DMS153 treated with DMSO at 0.1 percent for 48 hours (cell line): ENCODE data around the gene CCDC195.

Source experiments
- DNase-seq: peaks from one replicate; lab custom pipeline; 2025; ENCODE audit not compliant: unreplicated experiment; lab: John Stamatoyannopoulos, UW

The CCDC195 gene, protein sequence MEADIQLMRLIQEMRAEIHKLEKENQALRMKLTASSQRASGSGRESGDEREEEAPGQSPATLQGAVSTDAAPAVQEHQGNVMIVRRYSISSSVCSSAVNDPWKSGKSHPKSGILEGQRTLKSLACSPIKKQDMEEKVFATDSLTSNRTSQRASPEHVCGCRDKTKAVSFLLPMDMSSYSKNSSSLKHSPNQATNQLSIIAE

DNA sequence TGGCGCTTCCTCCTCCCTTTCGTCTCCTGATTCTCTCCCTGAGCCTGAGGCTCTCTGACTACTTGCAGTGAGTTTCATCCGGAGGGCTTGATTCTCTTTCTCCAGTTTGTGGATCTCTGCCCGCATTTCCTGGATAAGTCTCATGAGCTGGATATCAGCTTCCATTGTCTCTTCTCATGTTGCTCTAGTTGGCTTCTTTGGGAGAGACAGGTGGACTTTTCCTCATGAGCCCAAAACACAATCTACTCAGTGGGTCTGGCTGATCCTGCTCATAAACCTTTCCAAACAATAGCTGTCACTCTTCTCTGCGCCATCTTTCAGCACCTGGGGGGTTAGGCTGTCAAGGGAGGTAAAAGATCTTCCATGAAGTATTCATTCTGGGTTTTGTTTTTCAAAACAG is at the start of gene CCDC195:
Gene CCDC195, minus strand, starts transcription at position 165 of the 400 bp plus-strand sequence. Its CDS starts 0 bp downstream, at position 165.
- DNase-seq: no peak

DNA sequence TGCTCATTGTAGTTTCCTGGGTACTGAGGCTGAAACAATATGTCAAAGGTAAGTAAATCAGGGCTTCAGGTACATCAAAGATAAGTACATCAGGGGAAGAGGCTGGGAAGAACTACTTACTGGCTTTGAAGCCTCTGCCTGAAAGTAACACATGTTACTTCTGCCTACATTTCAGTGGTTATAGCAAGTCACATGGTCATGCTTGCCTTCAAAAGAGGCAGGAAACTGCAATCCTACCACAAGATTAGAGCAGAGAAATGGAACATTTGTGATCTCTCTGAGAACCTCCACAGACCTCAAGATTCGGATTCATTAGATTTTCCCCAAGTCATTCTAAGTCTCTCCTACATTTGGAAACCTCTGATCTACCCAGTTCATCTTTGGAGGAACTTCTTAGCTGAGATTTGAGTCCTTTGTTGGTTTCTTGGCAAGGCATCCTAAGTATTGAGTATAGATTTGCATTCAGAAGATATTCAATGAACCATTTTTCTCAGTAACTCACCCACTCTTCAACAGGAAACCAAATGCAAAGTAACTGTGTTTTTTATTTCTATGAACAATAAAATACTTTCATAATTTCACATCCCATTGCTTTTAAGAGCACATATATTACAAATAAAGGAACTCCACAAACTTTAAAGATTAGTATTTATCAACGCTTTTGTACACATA is 48.5 kb upstream of the CCDC195 start:
- DNase-seq: no peak

DNA sequence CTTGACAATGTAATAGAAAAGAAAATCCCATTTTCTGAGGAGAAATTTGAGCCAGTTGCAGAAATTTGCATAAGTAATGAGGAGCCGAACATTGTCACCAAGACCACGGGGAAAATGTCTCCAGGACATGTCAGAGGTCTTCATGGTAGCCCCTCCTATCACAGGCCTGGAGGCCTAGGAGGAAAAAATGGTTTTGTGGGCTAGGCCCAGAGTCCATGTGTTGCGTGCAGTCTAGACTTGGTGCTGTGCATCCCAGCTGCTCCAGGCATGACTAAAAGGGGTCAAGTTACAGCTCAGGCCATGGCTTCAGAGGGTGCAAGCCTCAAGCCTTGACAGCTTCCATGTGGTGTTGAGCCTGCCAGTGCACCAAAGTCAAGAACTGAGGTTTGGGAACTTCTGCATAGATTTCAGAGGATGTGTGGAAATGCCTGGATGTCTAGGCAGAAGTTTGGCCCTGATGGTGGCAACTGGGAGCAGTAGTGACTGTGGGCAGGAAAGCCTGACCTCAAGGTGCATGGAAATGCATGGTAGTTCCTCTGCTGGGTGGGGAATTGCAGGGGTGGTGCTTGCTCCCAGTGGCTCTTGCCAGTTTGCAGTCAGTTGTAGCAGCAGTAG is 41.9 kb upstream of the CCDC195 start:
- DNase-seq: no peak

DNA sequence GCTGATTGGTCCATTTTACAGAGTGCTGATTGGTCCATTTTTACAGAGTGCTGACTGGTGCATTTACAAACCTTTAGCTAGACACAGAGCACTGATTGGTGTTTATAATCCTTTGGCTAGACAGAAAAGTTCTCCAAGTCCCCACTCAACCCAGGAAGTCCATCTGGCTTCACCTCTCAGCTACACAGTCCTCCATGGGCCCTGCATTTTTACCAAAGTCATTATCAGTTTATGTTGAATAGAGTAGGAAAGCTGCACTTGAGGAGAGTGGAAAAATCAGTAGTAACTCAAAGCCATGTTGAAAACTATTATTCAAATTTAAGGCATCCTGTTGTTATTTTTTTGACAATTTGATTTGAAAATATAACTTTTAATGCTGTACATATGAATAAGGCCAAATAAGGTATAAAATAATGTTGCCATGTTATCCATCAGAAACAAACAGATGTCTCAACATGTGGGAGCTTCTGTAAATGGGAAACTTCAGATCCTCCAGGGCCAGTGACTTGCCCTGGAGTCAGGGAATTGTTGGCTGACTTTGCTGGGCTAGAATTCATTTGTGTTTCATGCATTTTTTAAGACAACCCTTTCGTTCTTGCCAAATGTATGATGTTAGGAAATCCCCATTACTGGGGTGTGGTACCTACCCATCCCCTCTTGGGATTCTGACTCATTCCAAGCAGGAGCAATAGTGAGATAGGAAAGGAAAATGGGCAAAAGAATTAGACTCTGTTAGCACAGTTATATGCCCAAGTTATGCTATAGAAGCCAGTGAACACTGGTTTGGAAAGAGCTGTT is 37.8 kb upstream of the CCDC195 start:
- no peak for DNase-seq

DNA sequence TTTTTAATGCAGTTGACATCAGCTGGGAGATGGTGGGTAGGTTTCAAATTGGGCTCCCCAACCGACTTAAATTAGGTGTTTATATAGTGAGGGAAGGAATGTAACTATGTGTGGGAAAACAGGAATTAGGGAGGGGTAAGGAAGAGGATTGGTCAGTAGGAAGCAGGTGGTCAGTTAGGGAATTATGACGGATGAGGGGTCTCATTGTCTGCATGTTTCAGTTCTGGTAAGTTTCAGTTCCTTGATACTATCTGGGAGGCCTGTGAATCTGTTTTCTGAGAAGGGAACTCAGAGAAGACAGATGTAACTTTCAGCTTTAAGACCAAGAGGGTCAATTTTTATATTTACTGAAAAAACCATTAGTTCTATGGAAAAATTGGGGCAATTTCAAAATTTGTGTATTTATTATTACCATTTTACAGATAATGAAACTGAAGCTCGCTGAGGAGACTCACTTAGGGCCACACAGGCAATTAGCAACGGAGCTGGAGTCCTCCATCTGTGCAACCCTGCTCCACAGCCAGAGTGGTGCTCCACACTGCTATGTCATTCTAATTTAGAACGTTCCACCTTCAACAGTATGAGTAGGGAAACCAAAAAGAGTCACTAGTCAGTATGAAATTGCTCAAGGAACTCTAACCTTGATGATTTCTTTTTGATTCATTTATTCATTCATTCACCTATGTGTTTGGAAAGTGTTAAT is 36.0 kb upstream of the CCDC195 start:
- no peak for DNase-seq

DNA sequence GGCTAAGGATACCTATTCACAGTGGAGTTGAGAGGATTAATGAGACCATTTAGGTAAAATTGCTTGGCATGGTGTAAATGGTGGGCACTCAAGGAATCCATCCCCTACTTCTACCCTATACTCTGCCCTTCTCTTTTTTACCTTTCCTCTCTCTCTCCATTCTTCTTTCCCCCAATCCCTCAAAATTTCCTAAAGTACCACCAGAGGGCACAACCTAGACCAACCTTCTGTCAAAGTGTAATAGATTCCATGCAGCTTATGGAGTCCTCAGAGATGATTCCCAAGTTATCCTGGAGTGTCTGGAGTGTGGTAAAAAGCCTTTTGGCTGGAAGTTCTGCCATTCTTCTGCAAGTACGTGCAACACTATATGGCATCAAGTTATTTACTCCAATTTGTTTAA is 33.0 kb upstream of the CCDC195 start:
- DNase-seq: no peak

DNA sequence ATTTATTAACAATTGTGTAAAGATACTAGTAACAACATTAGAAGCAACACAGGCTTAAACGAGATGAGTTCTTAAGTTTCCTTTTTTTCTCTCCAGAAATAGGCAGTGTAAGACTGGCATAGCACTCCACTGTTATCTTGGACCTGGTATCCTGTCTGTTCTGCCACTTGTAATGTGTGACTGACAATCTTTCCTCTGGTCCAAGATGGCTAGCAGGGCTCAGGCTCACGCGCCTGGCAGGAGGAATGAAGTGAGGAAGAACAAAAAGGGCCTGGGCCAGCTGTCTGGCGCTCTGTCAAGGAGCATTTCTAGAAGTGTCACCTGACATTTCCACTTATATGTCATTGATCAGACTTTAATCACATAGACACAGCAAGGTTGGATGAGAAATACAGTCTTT is 31.6 kb upstream of the CCDC195 start:
- DNase-seq: no peak

DNA sequence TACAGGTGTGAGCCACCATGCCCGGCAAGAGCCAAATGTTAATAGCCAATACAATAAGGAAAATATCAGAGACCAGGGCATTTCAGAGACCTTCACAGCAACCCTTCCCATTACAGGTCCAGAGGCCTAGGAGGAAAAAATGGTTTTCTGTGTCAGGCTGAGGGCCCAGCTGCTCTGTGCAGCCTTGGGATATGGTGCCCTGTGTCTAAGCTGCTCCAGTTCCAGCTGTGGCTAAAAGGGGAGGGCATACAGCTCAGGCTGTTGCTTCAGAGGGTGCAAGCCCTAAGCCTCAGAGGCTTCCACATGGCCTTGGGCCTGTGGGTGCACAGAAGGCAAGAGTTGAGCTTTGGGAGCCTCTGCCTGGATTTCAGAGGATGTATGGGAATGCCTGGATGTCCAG is 20.1 kb upstream of the CCDC195 start:
- no peak for DNase-seq

DNA sequence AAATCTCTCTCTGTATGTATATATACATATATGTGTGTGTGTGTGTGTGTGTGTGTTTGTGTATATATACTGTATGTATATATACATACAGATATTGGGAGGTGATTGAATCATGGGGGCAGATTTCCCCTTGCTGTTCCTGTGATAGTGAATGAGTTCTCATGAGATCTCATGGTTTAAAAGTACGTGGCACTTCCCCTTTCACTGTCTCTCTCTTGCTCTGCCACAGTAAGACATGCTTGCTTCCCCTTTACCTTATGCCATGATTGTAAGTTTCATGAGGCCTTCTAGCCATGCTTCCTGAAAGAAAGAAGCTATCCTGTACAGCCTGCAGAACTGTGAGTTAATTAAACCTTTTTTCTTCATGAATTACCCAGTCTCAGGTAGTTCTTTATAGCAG is 18.8 kb upstream of the CCDC195 start:
- DNase-seq: no peak

DNA sequence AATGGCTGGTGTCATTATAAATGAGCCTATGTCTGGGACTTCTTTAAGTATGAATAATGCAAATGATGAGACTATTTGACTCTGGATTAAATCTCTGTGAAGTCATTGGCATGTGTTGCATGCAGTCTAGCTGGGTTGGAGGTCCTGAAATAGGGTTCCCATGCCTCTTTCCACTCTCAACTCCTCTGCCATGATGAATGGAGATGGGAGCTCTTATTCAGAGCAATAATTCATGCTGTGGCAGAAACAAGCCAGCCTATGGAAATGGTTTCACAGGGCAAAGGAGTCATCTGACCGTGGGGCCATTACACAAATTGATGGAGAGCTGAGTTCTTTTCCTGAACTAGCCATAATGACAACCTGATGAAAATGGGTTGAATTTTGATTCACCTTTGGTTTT is 15.5 kb upstream of the CCDC195 start:
- no peak for DNase-seq

DNA sequence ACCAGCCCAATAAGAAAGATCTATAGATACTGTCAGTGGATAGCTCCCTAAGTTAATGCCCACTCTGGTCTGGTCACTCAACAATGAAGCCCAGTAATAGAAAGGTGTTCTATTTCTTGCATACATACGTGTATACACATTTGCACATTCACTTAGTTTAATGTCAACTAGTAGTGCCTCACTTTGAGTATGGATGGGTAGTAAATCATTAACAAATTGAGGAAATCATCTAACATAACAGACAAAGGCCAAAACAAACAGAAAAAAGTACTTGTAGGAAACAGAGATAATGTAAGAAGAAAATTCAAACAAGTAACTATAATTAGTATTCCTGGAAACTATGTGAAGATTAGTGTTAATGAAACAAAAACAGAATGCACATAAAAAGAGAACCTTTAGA is 13.3 kb upstream of the CCDC195 start:
- no peak for DNase-seq

DNA sequence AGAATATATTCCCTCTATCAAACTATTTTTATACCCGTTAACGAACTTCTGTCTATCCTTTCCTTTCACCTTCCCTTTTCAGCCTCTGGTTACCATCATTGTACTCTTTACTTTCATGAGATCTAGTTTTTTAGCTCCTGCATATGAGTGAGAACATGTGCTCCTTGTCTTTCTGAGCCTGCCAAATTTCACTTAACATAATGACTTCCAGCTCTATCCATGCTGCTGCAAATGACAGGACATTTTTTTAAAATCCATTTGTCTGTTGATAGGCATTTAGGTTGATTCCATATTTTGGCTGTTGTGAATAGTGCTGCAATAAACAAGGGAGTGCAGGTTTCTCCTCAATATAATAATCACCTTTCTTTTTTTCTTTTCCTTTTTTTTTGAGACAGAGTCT is 8.2 kb upstream of the CCDC195 start:
- no peak for DNase-seq

DNA sequence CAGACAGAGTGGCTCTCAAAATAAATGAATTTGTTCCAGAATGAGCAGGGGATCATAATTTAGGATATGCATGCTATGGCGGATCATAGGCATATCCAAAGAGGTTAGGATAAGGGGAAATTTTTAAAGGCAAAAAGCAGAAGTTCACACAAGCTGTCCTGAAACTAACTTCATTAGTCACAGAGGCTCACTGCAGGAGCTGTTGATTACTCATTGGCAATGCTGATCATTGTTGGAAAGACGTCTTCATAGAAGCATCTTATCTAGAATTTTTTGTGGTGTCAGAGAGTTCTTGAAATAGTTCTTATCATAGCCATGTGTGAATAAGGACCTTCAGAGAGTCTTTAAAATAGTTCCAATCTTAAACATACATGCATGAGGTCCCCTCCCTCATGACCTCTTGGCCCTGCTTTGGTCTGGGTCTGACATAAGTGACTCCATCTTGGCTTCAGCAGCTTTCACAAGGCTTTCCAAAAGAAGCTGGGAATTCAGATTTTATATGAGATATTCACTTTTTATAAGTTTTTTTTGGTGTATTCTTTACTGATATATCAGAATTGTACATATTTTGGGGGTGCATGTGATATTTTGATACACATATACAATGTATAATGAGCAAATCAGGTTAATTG is 7.5 kb upstream of the CCDC195 start:
- DNase-seq: no peak

DNA sequence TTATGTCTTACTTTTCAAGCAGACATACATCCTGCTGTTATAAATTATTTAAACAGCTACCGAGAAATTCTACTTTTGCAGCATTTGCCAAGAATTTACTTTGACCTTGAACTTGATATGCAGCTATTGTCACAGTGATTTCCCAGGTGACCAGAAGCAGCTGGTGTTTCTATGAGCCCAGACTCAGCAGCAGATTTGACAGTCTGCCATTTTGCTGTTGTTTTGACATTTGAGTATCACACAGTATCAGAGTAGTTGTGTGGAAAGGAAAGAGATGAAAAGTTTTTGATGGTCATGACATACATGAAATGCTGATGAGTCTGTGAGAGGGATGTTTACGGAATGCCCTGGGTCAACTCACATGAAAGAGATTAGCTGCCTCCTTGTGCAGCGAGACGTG is 6.6 kb upstream of the CCDC195 start:
- no peak for DNase-seq

DNA sequence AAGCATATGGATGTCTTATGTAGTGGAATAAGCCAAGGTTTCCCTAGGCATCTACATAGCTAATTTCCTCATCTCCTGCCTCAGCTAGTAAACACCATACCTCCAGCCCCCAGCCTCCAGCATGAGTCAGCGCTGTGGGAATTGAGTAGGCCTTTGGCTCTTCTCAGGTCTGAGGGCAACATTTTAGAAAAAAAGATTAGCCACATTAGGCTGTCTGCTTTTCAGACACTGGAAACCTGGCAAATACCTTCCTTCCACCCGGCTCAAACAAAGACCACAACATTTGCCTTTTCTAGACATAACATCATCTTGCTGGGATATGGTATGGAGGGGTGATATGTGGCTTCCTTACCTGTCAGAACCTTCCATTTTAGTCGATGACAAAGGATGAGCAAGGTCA is 6.1 kb upstream of the CCDC195 start:
- DNase-seq: no peak

DNA sequence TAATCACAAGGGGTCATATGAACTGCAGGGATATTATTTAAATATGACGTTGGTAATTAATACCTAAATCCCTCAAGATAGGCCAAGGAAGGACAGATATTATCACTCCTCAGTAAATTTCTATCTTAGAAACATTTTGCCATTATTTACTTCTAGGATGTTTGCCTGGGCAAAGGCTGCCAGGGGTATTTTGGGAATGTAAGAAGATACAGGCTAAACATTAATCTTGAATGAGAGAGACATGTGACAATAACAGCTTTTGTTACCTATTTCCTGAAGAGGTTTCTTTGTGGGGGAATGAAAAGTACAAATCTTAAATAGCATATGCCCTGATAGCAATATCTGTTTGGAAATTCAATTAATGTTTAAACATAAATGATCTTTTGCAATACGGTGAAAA is 756 bp upstream of the CCDC195 start:
- no peak for DNase-seq

DNA sequence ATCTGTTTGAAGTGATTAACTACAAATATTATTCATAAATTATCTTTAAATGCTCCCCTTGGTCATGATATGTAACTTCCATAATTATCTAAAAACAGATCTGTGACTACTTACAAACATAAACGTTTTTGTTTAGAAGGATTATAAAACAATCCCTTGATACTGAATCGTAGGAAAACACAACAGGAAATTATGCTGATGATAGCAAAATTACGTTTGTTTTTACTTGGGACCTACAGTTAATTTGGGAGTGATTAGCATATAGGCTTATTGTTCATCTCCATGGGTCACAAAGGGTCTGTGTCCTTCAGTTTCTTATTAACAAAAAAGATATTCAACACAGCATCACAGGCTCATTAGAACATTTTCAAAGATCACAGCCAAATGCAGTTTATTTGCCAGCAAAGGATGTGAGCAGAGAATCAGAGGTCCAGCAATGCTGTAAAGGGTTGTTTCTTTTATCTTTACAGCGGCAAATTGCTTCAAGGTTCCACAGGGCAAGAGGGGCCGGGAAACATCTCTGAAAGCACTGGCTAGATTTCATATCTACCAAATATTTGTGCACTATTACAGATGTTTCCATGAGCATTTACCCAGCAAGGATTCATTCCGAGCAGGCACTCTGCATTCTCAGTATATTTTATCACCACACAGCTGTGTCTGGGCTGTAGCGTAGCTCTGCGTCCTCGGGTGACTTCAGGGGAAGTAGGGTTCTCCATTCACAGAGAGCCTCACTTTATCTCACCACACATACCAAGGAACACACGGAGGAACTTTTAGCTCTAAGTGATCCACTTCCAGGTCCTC is 4.1 kb downstream of the CCDC195 start:
- DNase-seq: no peak

DNA sequence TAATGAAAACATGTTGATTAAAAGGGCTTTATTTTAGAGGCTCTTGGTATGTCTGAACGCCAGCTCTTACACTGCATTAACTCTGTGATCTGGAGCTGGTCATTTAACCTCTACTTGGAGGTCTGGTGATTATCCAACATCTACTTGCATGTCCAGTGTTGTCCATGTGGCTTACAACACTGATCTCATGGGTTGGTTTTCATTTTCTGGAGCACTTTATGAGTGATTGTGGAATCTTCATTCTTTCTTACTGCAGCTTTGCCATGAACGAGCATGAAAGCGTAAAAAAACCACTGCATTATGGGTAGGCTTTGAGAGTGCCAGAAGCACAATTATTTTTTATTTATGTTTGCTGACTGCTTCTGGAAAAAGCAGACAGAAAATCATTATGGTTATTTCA is 4.8 kb downstream of the CCDC195 start:
- DNase-seq: no peak

DNA sequence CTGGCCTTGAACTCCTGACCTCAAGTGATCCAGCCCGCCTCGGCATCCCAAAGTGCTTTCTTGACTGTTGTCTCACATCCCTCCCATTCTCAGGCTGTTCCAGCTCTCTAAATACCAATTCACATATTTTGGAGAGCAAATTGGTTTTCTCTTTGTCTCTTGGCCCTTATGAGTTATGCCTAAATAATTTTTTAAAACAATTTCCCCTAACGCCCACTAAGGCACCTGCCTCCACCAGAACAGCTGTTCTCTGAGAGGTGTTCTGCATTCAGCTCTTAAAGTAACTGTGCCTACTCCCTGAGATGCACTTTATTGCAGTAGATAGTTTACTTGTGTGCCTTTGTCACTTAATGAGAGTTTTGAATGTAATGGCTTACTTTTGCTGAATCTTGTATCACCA is 6.9 kb downstream of the CCDC195 start:
- DNase-seq: no peak

DNA sequence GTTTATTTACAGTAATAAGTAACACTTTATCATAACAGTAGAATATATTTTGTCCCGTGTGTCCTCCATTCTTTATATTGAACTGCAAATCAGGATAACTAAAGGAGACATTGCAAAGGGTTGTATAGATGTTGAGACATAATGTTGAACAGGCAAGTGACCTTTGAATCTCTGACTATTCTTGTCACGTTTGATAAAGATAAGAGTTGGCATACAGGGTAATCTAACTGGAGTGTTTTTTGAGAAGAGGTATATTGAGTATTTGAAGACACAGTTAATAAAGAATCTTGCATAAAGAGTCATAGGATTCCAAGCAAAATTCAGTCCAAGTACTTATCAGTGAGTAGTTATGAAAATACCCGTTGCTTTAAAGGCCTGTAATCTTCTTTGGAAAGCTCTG is 21.7 kb downstream of the CCDC195 start:
- no peak for DNase-seq
